ENCODE results near the gene PCGF3. TPM values are rescaled to one million over a fixed set of nuclear protein-coding genes. Genes with fewer than 3 reads are reported as not detected.

PCGF3 gene
- total RNA-seq, 4 donors from 2014 or later: 31.7 to 35.3 (median 34.7) TPM

DNA sequence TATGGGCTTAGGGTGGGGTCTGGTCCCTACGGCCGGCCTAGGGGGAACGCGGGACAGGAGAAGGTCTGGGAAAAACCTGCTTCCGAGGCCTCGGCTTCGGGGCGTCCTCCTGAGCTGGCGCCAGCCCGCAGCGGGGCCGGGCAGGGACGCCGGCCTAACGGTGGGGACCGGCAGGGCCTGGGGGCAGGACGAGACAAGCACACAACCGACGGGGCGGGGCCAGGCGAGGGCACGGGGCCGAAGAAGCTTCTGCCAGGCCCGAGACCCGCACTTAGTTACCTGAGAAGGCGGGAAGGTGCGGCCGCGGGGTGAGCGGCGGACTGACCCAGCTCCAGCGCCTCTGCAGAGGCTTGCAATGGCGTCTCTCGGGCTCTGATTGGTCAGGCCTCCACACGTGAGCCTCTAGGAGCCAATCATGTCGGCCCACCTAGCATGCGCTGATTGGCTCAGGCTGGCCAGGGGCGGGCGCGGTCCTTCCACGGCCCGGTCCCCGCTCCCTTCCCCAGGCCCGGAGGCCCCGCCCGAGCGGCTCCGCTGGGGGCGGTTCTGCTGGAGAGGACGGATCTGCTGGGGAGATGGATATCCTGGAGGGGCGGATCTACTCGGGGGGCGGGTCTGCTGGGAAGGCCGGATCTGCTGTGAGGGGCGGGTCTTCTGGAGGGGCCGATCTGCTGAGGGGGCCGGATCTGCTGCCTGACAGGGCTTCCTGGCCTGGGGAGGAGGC, 76.0 kb downstream of the PCGF3 start:
- intact Hi-C loops (cut with DNase I): no loop called here
- Histone ChIP-seq H3K36me3 (peaks cover 8 to 35% (median 25%) of the 10 kb centered on the region in 4 donors), H3K9me3 (no peaks in the 10 kb centered on the region), H3K4me1 (peaks cover 40 to 79% (median 63%) of the 10 kb centered on the region in 4 donors), H3K27me3 (peaks cover 6 to 25% (median 19%) of the 10 kb centered on the region in 4 donors), H3K27ac (replicated peaks in 1 of 4) (peak overlapping the region; percentile 83 to 96 (median 94)), H3K4me3 (peak overlapping the region; percentile 86 to 100 (median 94))
- peak; percentile 100 for DNase-seq (ENCODE audit: extremely low spot score)
- TF ChIP-seq CTCF (IDR thresholded peaks at IDR 0.05): peak in 1 of 3 experiments; percentile 9
- peak; percentile 96 for TF ChIP-seq POLR2A (IDR thresholded peaks at IDR 0.05; ENCODE audit: low read depth)
- TF ChIP-seq EP300 (IDR thresholded peaks at IDR 0.05): no peak
- peak; percentile 97 to 99 for TF ChIP-seq POLR2AphosphoS5 (IDR thresholded peaks at IDR 0.05)
- 0% methylated on average over 23 of the region's 57 CpGs for WGBS

DNA sequence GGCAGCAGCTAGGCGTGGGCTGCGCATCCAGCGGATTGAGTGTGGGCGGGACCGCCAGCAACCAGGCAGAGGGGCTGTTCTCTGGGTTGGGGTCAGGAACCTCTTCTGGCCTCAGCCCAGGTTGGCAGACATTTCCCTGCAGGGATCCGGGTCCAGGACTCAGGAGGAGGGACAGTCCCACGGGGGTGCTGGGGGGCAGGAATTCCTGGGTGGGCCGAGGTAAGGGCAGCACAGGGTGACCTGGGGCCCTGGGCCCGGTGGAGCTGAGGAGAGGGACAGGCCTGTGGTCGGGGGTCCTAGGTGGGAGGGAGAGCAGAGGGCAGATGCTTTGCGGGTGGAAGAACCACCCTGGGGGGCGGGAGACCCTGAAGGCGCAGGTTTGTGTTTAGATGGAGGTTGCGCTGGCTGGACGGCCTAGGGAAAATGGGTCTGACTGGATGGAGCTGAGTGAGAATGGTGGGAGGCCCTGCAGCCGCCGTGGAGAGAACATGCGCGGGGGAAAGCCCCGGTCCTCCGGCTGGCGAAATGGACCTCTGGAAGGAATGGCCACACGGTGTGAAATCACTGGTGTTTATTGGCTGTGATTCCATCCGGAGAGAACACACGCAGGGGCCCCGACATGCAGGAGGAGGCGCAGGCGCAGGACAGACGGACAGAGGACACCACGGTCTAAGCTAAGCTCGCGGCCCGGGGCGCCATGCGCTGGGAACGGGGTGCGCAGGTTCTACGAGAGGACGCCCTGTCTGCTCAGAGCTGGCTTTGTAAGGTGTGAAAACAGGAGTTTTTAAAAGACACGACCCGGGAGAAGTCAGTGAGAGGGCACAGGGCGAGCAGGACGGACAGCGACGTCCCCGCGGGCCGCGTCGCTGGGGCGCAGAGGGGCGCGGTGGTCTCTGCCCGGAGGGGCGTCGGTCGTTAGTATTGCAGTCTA, 79.0 kb downstream of the PCGF3 start:
- H3K4me3 ChIP-seq: peak overlapping the region in 1 of 4 donors; percentile 47
- no peak overlapping the region for H3K27ac ChIP-seq (replicated peaks in 1 of 4)
- 80% methylated on average over 57 of the region's 57 CpGs for WGBS
- TF ChIP-seq POLR2A (IDR thresholded peaks at IDR 0.05; ENCODE audit: low read depth) (no peak), CTCF (IDR thresholded peaks at IDR 0.05) (no peak), POLR2AphosphoS5 (IDR thresholded peaks at IDR 0.05) (no peak), EP300 (IDR thresholded peaks at IDR 0.05) (no peak)
- no peaks in the 10 kb centered on the region for H3K9me3 ChIP-seq
- H3K27me3 ChIP-seq: peaks cover 6 to 53% (median 24%) of the 10 kb centered on the region in 4 donors
- H3K4me1 ChIP-seq: peaks cover 32 to 70% (median 58%) of the 10 kb centered on the region in 4 donors
- DNase-seq (ENCODE audit: extremely low spot score): no peak
- intact Hi-C loops (cut with DNase I): no loop called here
- H3K36me3 ChIP-seq: peaks cover 0 to 6% (median 2%) of the 10 kb centered on the region in 4 donors

DNA sequence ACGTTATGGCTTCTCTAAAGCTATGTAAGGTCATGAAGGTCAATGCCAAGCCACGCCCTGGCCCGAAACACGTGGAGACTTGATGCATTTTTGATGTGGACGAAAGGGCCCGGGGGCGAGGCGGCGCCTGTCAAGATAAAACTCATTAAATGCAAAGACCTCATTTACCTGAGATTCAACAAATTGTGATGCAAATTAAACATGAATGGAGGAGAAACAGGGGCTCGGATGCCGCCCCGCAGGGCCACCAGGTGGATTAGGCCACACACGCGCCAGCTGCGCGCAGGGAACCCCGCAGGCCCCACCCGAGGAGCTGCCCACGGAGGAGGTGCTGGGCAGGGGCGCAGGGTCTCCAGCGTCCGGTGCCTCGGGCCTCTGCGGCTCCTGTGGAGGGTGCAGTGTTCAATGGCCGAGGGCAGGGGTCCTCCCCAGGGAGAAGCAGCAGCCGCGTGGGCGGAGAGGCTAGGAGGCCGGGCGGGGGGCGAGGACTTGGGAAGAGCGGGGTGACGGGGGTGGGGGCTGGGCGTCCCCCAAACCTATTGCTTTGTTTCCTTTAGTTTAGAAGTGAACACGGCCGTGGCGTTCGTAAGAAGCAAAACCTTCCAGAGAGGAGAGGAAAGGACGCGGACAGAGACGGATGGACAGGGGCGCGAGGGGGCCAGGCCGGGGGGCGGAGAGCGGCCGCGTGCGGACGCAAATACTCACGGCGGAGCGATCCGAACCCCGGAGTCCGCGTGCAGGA, 79.9 kb downstream of the PCGF3 start:
- no peaks in the 10 kb centered on the region for H3K9me3 ChIP-seq
- intact Hi-C loops (cut with DNase I): no loop called here
- H3K27me3 ChIP-seq: peaks cover 6 to 61% (median 24%) of the 10 kb centered on the region in 4 donors
- TF ChIP-seq CTCF (IDR thresholded peaks at IDR 0.05): no peak
- TF ChIP-seq EP300 (IDR thresholded peaks at IDR 0.05): no peak
- TF ChIP-seq POLR2A (IDR thresholded peaks at IDR 0.05; ENCODE audit: low read depth): no peak
- no peak for TF ChIP-seq POLR2AphosphoS5 (IDR thresholded peaks at IDR 0.05)
- WGBS: 25% methylated on average over 50 of the region's 57 CpGs
- DNase-seq (ENCODE audit: extremely low spot score): no peak
- peak overlapping the region; percentile 47 to 64 (median 52) for H3K4me3 ChIP-seq
- no peaks in the 10 kb centered on the region for H3K36me3 ChIP-seq
- H3K27ac ChIP-seq (replicated peaks in 1 of 4): peak overlapping the region; percentile 62 to 78 (median 72)
- peaks cover 25 to 61% (median 50%) of the 10 kb centered on the region in 4 donors for H3K4me1 ChIP-seq

GRCh38 chr4:786074-786741, 80.6 kb downstream of the PCGF3 start:
- peaks cover 6 to 67% (median 24%) of the 10 kb centered on the region in 4 donors for H3K27me3 ChIP-seq
- no peak for DNase-seq (ENCODE audit: extremely low spot score)
- peak overlapping the region; percentile 62 to 78 (median 72) for H3K27ac ChIP-seq (replicated peaks in 1 of 4)
- peaks cover 25 to 55% (median 43%) of the 10 kb centered on the region in 4 donors for H3K4me1 ChIP-seq
- TF ChIP-seq EP300 (IDR thresholded peaks at IDR 0.05): no peak
- TF ChIP-seq POLR2AphosphoS5 (IDR thresholded peaks at IDR 0.05): no peak
- no peak for TF ChIP-seq POLR2A (IDR thresholded peaks at IDR 0.05; ENCODE audit: low read depth)
- no peak for TF ChIP-seq CTCF (IDR thresholded peaks at IDR 0.05)
- peak overlapping the region; percentile 47 to 64 (median 52) for H3K4me3 ChIP-seq
- 4% methylated on average over 13 of the region's 72 CpGs for WGBS
- no peaks in the 10 kb centered on the region for H3K9me3 ChIP-seq
- no peaks in the 10 kb centered on the region for H3K36me3 ChIP-seq
- intact Hi-C loops (cut with DNase I): no loop called here

Data from esophagus muscularis mucosa (tissue), 4 donors.